GM23338 (cell line): ENCODE data around the gene TYK2. TPM values are rescaled to one million over a fixed set of nuclear protein-coding genes. Genes with fewer than 3 reads are reported as not detected.

ENCODE experiments used
- ATAC-seq: fragments of 200-7000 bp; cut with Tn5 transposase; 3 replicates; pipeline ENCODE4 v1.9.1; 2020
- DNase-seq: peaks from one replicate; pipeline ENCODE4 v3.0.0-alpha.2; 2015; ENCODE audit warnings: low spot score
- H2AFZ ChIP-seq: fragments of 200-600 bp; sonication (generic); 2 replicates; pipeline ENCODE4 v1.8.0; 2016; ENCODE audit warnings: antibody characterized with exemption, mild to moderate bottlenecking, moderate library complexity
- H3F3A ChIP-seq: fragments of 200-600 bp; sonication (generic); replicated peaks from 2 replicates; pipeline ENCODE4 v1.8.0; 2017; ENCODE audit warnings: antibody characterized with exemption, mixed run types, low read depth
- H3K27ac ChIP-seq: fragments of 200-600 bp; sonication (generic); 2 replicates; pipeline ENCODE4 v1.6.1; 2016; ENCODE audit warnings: low read depth
- H3K27me3 ChIP-seq: fragments of 200-600 bp; sonication (generic); 2 replicates; pipeline ENCODE4 v1.8.0; 2016; ENCODE audit warnings: mild to moderate bottlenecking, mixed run types, moderate library complexity; ENCODE audit not compliant: insufficient read depth
- H3K36me3 ChIP-seq: fragments of 200-600 bp; sonication (generic); 2 replicates; pipeline ENCODE4 v1.8.0; 2016; ENCODE audit warnings: mild to moderate bottlenecking; ENCODE audit not compliant: insufficient read depth
- H3K4me1 ChIP-seq: fragments of 200-600 bp; sonication (generic); 2 replicates; pipeline ENCODE4 v1.8.0; 2016; ENCODE audit warnings: mild to moderate bottlenecking, moderate library complexity; ENCODE audit not compliant: insufficient read depth
- H3K4me2 ChIP-seq: fragments of 200-600 bp; sonication (generic); 2 replicates; pipeline ENCODE4 v1.7.1; 2017; ENCODE audit warnings: mixed run types
- H3K4me3 ChIP-seq: fragments of 200-600 bp; sonication (generic); 2 replicates; pipeline ENCODE4 v1.6.1; 2016; ENCODE audit warnings: mixed run types
- H3K79me2 ChIP-seq: fragments of 200-600 bp; sonication (generic); replicated peaks from 2 replicates; pipeline ENCODE4 v1.8.0; 2017; ENCODE audit warnings: mild to moderate bottlenecking; ENCODE audit not compliant: insufficient read depth
- H3K9me2 ChIP-seq: fragments of 200-600 bp; sonication (generic); 2 replicates; pipeline ENCODE4 v1.8.0; 2017; ENCODE audit not compliant: insufficient read depth
- H4K20me1 ChIP-seq: fragments of 200-600 bp; sonication (generic); replicated peaks from 2 replicates; pipeline ENCODE4 v1.8.0; 2017; ENCODE audit warnings: mild to moderate bottlenecking; ENCODE audit not compliant: insufficient read depth
- H3K27ac Mint-ChIP-seq: 2 replicates; pipeline ENCODE4 v1.8.0; 2020; ENCODE audit warnings: inconsistent platforms, mild to moderate bottlenecking, moderate library complexity, mixed read lengths
- H3K27me3 Mint-ChIP-seq: 3 replicates; pipeline ENCODE4 v1.8.0; 2022; ENCODE audit warnings: low read depth, mild to moderate bottlenecking, moderate library complexity, mixed read lengths, inconsistent platforms; ENCODE audit not compliant: insufficient read depth, poor library complexity
- H3K36me3 Mint-ChIP-seq: 3 replicates; pipeline ENCODE4 v1.8.0; 2021; ENCODE audit warnings: low read depth, mild to moderate bottlenecking, inconsistent platforms, moderate library complexity, mixed read lengths
- H3K4me1 Mint-ChIP-seq: 3 replicates; pipeline ENCODE4 v1.8.0; 2020; ENCODE audit warnings: mild to moderate bottlenecking, inconsistent platforms, mixed read lengths
- H3K4me3 Mint-ChIP-seq: 3 replicates; pipeline ENCODE4 v1.8.0; 2021; ENCODE audit warnings: moderate library complexity, mild to moderate bottlenecking, inconsistent platforms, mixed read lengths
- H3K9me3 Mint-ChIP-seq: 3 replicates; pipeline ENCODE4 v1.8.0; 2020; ENCODE audit warnings: moderate library complexity, mild to moderate bottlenecking, inconsistent platforms, mixed read lengths
- CTCF ChIP-seq, 2 experiments: fragments of 200-600 bp in 1 of 2; sonication (generic) in 1 of 2; conservative IDR thresholded peaks; 2 replicates each; pipeline versions ENCODE4 v1.5.1 to v1.6.1; 2016 to 2017; ENCODE audit warnings: antibody characterized with exemption in 2 of 2, low read depth in 2 of 2, mild to moderate bottlenecking in 2 of 2, moderate library complexity in 1 of 2
- EZH2phosphoT487 ChIP-seq: fragments of 200-600 bp; sonication (generic); IDR thresholded peaks from one replicate; pipeline ENCODE4 v1.8.1; 2018; ENCODE audit warnings: antibody characterized with exemption; ENCODE audit not compliant: unreplicated experiment
- JUNB ChIP-seq: IDR thresholded peaks from one replicate; pipeline ENCODE4 v1.6.1; 2016; ENCODE audit warnings: antibody characterized with exemption; ENCODE audit not compliant: unreplicated experiment
- NANOG ChIP-seq: IDR thresholded peaks from 2 replicates; pipeline ENCODE4 v1.6.1; 2016; ENCODE audit warnings: antibody characterized with exemption, borderline replicate concordance
- STAT1 ChIP-seq: IDR thresholded peaks from one replicate; pipeline ENCODE4 v1.6.1; 2016; ENCODE audit warnings: antibody characterized with exemption; ENCODE audit not compliant: unreplicated experiment
- ZNF331 ChIP-seq: fragments of 250-450 bp; sonication (Bioruptor Pico); IDR thresholded peaks from 2 replicates; pipeline ENCODE4 v1.5.0; 2020; ENCODE audit warnings: low read depth, mild to moderate bottlenecking, moderate library complexity
- polyA plus RNA-seq: library from polyadenylated mRNA; unstranded; fragments of >200 nt; fragmentation: Nextera tagmentation; extraction: Ambion mirVana; gene quantifications from 2 replicates; pipeline ENCODE4 v1.2.1, GENCODE V29; 2016
- total RNA-seq: library from RNA; depleted of rRNA; stranded (reverse); fragments of >200 nt; shearing (Covaris generic); gene quantifications from 2 replicates; pipeline ENCODE4 v1.2.3, GENCODE V29; 2014
- TF ChIP-seq, protein P1 (sequence below): IDR thresholded peaks from 2 replicates; pipeline ENCODE4 v1.6.1; 2016; ENCODE audit warnings: antibody characterized with exemption
- TF ChIP-seq, protein P2 (sequence below): IDR thresholded peaks from one replicate; pipeline ENCODE4 v1.6.1; 2018; ENCODE audit warnings: antibody characterized with exemption; ENCODE audit not compliant: unreplicated experiment

Gene TYK2
- total and polyA plus RNA-seq, 2 experiments from 2014 or later, result 29.1 to 30.7 TPM

DNA sequence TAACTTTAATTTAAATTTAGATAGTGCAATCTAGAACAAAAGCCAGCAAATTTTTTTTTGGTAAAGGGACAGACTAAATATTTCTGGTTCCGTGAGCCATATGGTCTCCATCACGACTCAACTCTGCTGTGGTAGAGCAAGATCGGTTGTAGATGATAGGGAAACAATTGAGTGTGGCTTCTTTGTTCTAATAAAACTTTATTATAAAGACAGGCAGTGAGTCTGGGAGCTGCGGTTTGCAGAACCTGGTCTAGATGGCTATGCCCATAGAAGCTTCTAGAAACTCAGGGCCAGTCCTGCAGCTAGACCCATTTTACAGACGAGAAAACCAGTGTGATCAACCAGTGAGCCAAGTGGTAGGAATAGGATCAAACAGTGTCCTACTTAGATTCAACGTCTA is 11.7 kb upstream of the TYK2 start:
- no peak for ATAC-seq
- Histone ChIP-seq H3K9me2 (no peaks in the 10 kb centered on the region), H3K4me2 (no peak overlapping the region), H3K4me1 (no peaks in the 10 kb centered on the region; the same call in 1 of the 2 replicates), H3K79me2 (no peaks in the 10 kb centered on the region), H3K36me3 (peaks cover 14% of the 10 kb centered on the region; the same call in 1 of the 2 replicates), H3K27ac (no peak overlapping the region), H4K20me1 (peaks cover 4% of the 10 kb centered on the region; the same call in 1 of the 2 replicates), H3K27me3 (no peaks in the 10 kb centered on the region), H2AFZ (no peak overlapping the region), H3K4me3 (no peak overlapping the region), H3F3A (peaks cover 17% of the 10 kb centered on the region; the same call in 1 of the 2 replicates)
- H3K27me3 Mint-ChIP-seq, result peaks cover 1% of the 10 kb centered on the region
- H3K9me3 Mint-ChIP-seq, result no peaks in the 10 kb centered on the region
- H3K4me1 Mint-ChIP-seq, result peaks cover 8% of the 10 kb centered on the region; the same call in 2 of the 3 replicates
- H3K27ac Mint-ChIP-seq, result no peak overlapping the region
- TF ChIP-seq JUNB, result no peak
- no peak for TF ChIP-seq STAT1
- no peak for TF ChIP-seq CTCF (conservative IDR thresholded peaks at IDR 0.05; ENCODE audit: low read depth in 2 of 2)
- TF ChIP-seq ZNF331 (CRISPR knock-in tag), result no peak
- TF ChIP-seq, protein P1, sequence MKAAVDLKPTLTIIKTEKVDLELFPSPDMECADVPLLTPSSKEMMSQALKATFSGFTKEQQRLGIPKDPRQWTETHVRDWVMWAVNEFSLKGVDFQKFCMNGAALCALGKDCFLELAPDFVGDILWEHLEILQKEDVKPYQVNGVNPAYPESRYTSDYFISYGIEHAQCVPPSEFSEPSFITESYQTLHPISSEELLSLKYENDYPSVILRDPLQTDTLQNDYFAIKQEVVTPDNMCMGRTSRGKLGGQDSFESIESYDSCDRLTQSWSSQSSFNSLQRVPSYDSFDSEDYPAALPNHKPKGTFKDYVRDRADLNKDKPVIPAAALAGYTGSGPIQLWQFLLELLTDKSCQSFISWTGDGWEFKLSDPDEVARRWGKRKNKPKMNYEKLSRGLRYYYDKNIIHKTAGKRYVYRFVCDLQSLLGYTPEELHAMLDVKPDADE, result no peak
- TF ChIP-seq, protein P2, sequence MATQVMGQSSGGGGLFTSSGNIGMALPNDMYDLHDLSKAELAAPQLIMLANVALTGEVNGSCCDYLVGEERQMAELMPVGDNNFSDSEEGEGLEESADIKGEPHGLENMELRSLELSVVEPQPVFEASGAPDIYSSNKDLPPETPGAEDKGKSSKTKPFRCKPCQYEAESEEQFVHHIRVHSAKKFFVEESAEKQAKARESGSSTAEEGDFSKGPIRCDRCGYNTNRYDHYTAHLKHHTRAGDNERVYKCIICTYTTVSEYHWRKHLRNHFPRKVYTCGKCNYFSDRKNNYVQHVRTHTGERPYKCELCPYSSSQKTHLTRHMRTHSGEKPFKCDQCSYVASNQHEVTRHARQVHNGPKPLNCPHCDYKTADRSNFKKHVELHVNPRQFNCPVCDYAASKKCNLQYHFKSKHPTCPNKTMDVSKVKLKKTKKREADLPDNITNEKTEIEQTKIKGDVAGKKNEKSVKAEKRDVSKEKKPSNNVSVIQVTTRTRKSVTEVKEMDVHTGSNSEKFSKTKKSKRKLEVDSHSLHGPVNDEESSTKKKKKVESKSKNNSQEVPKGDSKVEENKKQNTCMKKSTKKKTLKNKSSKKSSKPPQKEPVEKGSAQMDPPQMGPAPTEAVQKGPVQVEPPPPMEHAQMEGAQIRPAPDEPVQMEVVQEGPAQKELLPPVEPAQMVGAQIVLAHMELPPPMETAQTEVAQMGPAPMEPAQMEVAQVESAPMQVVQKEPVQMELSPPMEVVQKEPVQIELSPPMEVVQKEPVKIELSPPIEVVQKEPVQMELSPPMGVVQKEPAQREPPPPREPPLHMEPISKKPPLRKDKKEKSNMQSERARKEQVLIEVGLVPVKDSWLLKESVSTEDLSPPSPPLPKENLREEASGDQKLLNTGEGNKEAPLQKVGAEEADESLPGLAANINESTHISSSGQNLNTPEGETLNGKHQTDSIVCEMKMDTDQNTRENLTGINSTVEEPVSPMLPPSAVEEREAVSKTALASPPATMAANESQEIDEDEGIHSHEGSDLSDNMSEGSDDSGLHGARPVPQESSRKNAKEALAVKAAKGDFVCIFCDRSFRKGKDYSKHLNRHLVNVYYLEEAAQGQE, result no peak
- no peak for TF ChIP-seq EZH2phosphoT487
- no peak for TF ChIP-seq NANOG
- peaks cover 45% of the 10 kb centered on the region for H3K36me3 Mint-ChIP-seq
- DNase-seq, result no peak
- H3K4me3 Mint-ChIP-seq, result no peak overlapping the region
